ENCODE data around the gene TMEM218.

The TMEM218 gene

GRCh38 chr11:125055107-125055715, 56.2 kb downstream of the TMEM218 start:
- DNase-seq (ENCODE audit: low spot score) = no peak

GRCh38 chr11:125053167-125053566, 58.3 kb downstream of the TMEM218 start:
- no peak for DNase-seq (ENCODE audit: low spot score)

- no peak for DNase-seq (ENCODE audit: low spot score)
Measured at GRCh38 chr11:125052047-125052446, 59.4 kb downstream of the TMEM218 start.

- DNase-seq (ENCODE audit: low spot score) = no peak
Measured at GRCh38 chr11:125049164-125049792, 62.1 kb downstream of the TMEM218 start.

Measured in globus pallidus (tissue), 1 donor.